OCI-LY3 (cell line): Measurements from ENCODE around the gene EOGT.

Source experiments
- H2AFZ ChIP-seq: fragments of 200-600, 300-600 bp; shearing (Covaris generic); 2 replicates; pipeline ENCODE4 v1.6.0; 2014; ENCODE audit warnings: antibody characterized with exemption, low read depth, low read length
- H3K27ac ChIP-seq: fragments of 200-600, 300-600 bp; sonication (generic); 2 replicates; pipeline ENCODE4 v1.5.1; 2014; ENCODE audit warnings: mild to moderate bottlenecking, low read length, moderate library complexity, mixed read lengths
- H3K27me3 ChIP-seq: fragments of 200-600, 300-600 bp; sonication (generic); 2 replicates; pipeline ENCODE4 v1.6.1; 2014; ENCODE audit warnings: low read depth, low read length, mixed read lengths
- H3K36me3 ChIP-seq: fragments of 200-600, 300-600 bp; sonication (generic); replicated peaks from 2 replicates; pipeline ENCODE3; 2014; ENCODE audit warnings: low read depth, low read length, mixed read lengths
- H3K4me1 ChIP-seq: fragments of 300-600, 200-600 bp; sonication (generic); 2 replicates; pipeline ENCODE4 v1.6.1; 2014; ENCODE audit warnings: low read length, mixed read lengths
- H3K4me2 ChIP-seq: fragments of 200-600, 300-600 bp; sonication (generic); 2 replicates; pipeline ENCODE4 v1.6.1; 2014; ENCODE audit warnings: low read length, mixed read lengths
- H3K4me3 ChIP-seq: fragments of 300-600, 200-600 bp; sonication (generic); 2 replicates; pipeline ENCODE4 v1.5.1; 2014; ENCODE audit warnings: antibody characterized with exemption, mild to moderate bottlenecking, low read length, moderate library complexity
- H3K79me2 ChIP-seq: fragments of 300-600, 200-600 bp; shearing (Covaris generic); 2 replicates; pipeline ENCODE4 v1.6.1; 2014; ENCODE audit warnings: mild to moderate bottlenecking, low read length, mixed read lengths
- H3K9ac ChIP-seq: fragments of 300-600, 200-600 bp; shearing (Covaris generic); 2 replicates; pipeline ENCODE4 v1.6.0; 2014; ENCODE audit warnings: mild to moderate bottlenecking, low read length, moderate library complexity
- H3K9me3 ChIP-seq: fragments of 200-600, 300-600 bp; shearing (Covaris generic); 2 replicates; pipeline ENCODE4 v1.6.1; 2014; ENCODE audit warnings: low read length, mixed read lengths; ENCODE audit not compliant: insufficient read depth
- H4K20me1 ChIP-seq: fragments of 200-600, 300-600 bp; sonication (generic); 2 replicates; pipeline ENCODE4 v1.6.1; 2016; ENCODE audit warnings: low read length, mixed read lengths; ENCODE audit not compliant: insufficient read depth
- CTCF ChIP-seq: fragments of 200-600, 300-600 bp; sonication (generic); IDR thresholded peaks from 2 replicates; pipeline ENCODE4 v1.5.1; 2014; ENCODE audit warnings: antibody characterized with exemption, low read length, low read depth
- EZH2phosphoT487 ChIP-seq: fragments of 200-600 bp; shearing (Covaris generic); IDR thresholded peaks from 2 replicates; pipeline ENCODE4 v1.6.1; 2018; ENCODE audit warnings: antibody characterized with exemption, mixed run types, low read depth

Gene EOGT

DNA sequence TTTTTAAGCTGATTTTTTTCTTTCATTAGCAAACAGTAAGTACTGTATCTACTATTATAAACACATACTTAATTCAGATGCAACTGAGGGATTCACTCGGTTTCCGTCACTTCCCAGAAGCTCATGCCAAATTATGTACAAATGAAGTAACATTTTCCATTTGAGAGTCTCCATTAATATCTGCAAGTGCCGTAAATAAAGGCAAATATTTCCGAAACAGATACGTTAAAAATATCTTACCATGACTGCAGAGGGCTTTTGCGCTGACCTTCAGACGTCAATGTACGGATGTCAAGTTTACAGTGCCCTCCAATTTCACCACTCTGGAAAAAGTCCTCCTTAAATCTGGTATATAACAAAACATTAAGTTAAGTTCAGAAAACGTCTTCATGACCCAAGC is 9.3 kb downstream of the EOGT start:
- Histone ChIP-seq H3K4me1 (no peaks in the 10 kb centered on the region), H3K4me3 (no peak overlapping the region), H3K9me3 (no peaks in the 10 kb centered on the region), H3K36me3 (peaks cover 22% of the 10 kb centered on the region), H3K9ac (no peak overlapping the region), H3K27me3 (no peaks in the 10 kb centered on the region), H4K20me1 (no peaks in the 10 kb centered on the region), H2AFZ (no peak overlapping the region), H3K27ac (no peak overlapping the region), H3K79me2 (no peaks in the 10 kb centered on the region), H3K4me2 (no peak overlapping the region)
- no peak for TF ChIP-seq CTCF
- TF ChIP-seq EZH2phosphoT487, result no peak

DNA sequence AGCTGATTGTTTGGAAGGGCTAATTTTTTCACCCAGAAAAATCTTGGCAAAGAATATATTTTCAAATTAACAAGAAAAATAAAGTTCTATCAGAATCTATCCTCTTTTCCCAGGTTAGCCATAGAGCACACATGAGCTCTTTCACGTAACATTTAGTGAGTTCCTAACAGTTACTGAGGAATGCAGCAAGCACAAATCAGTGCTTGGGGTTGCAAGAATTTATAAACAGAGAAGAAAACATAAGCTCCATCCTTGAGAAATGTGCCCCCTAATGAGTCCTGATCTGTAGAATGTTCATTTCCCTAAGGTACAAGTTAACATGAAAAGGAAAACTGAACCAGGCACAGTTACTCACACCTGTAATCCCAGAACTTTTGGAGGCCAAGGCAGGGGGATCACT is 13.9 kb downstream of the EOGT start:
- Histone ChIP-seq H3K9me3 (no peaks in the 10 kb centered on the region), H3K27ac (no peak overlapping the region), H3K27me3 (no peaks in the 10 kb centered on the region), H3K4me2 (no peak overlapping the region), H4K20me1 (no peaks in the 10 kb centered on the region), H3K9ac (no peak overlapping the region), H2AFZ (no peak overlapping the region), H3K36me3 (peaks cover 10% of the 10 kb centered on the region), H3K79me2 (no peaks in the 10 kb centered on the region), H3K4me3 (no peak overlapping the region), H3K4me1 (peaks cover 9% of the 10 kb centered on the region)
- TF ChIP-seq EZH2phosphoT487 (no peak), CTCF (no peak)

GRCh38 chr3:68999158-68999557 is 14.3 kb downstream of the EOGT start:
- TF ChIP-seq CTCF (no peak), EZH2phosphoT487 (no peak)
- H3K36me3 ChIP-seq, result peaks cover 10% of the 10 kb centered on the region

GRCh38 chr3:68997887-68998286 is 15.6 kb downstream of the EOGT start:
- Histone ChIP-seq H3K79me2 (no peaks in the 10 kb centered on the region), H3K4me1 (peaks cover 9% of the 10 kb centered on the region), H3K27ac (no peak overlapping the region), H3K4me3 (no peak overlapping the region), H2AFZ (no peak overlapping the region), H3K36me3 (peaks cover 7% of the 10 kb centered on the region), H3K9me3 (no peaks in the 10 kb centered on the region), H3K9ac (no peak overlapping the region), H4K20me1 (no peaks in the 10 kb centered on the region), H3K4me2 (peak overlapping the region; percentile 8; the same call in 1 of the 2 replicates), H3K27me3 (no peaks in the 10 kb centered on the region)
- TF ChIP-seq CTCF (no peak; the same call in 1 of the 2 replicates), EZH2phosphoT487 (no peak)

More at GRCh38 chr3:68999158-68999557, 14.3 kb downstream of the EOGT start:
- no peak overlapping the region for H3K4me3 ChIP-seq
- no peak overlapping the region for H3K9ac ChIP-seq
- H3K79me2 ChIP-seq, result no peaks in the 10 kb centered on the region
- H4K20me1 ChIP-seq, result no peaks in the 10 kb centered on the region
- no peak overlapping the region for H2AFZ ChIP-seq
- H3K9me3 ChIP-seq, result no peaks in the 10 kb centered on the region
- H3K27ac ChIP-seq, result no peak overlapping the region
- no peaks in the 10 kb centered on the region for H3K27me3 ChIP-seq
- H3K4me1 ChIP-seq, result peaks cover 9% of the 10 kb centered on the region
- H3K4me2 ChIP-seq, result no peak overlapping the region
